Middle frontal gyrus (tissue), 1 donor: ENCODE results near the gene CNIH1.
"Not testable (repeated sequence)": the region's sequence is repeated elsewhere in the genome, so short reads cannot be mapped to it uniquely, and the experiment has no call there.

Experiments
- DNase-seq: peaks from one replicate; pipeline ENCODE4 v3.0.0-alpha.2; 2015; ENCODE audit warnings: low spot score; ENCODE audit errors: extremely low spot score

CNIH1 gene

GRCh38 chr14:54383835-54384234 lies 57.3 kb downstream of the CNIH1 start:
- DNase-seq = no peak

DNA sequence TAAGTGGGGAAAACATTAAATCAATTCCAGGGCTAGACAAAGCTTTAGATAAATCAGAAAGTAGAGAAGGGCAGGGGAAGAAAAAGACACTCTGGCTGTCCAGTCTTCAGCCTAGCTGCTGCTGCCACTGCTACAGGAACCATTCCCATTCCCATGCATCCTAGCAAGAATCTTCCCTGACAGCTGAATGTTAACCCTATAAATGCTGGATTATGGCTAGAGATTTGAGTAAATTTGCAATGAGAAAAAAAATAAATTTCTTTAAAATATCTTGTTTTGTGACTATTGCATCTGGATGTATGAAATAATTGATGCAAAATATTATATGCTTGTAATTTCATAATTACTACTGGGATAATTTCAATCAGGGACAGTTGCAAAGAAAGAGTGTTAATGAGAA lies 59.4 kb downstream of the CNIH1 start:
- no peak for DNase-seq

DNA sequence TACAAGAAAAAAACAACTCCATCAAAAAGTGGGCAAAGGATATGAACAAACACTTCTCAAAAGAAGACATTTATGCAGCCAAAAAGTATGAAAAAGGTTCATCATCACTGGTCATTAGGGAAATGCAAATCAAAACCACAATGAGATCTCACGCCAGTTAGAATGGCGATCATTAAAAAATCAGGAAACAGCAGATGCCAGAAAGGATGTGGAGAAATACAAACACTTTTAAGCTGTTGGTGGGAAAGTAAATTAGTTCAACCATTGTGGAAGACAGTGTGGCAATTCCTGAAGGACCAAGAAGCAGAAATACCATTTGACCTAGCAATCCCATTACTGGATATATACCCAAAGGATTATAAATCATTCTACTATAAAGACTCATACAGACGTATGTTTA lies 60.6 kb downstream of the CNIH1 start:
- not testable (repeated sequence) for DNase-seq

DNA sequence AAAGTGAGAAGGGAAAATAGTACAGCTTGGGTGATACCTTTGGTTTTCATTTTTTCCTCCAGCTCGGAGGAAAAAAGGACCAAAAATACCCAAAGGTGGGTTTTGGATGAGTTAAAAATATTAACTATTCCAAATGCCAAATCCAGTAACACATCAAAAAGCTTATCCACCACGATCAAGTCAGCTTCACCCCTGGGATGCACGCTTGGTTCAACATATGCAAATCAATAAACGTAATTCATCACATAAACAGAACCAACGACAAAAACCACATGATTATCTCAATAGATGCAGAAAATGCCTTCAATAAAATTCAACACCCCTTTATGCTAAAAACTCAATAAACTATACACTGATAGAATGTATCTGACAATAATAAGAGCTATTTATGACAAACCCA lies 62.3 kb downstream of the CNIH1 start:
- DNase-seq = not testable (repeated sequence)

DNA sequence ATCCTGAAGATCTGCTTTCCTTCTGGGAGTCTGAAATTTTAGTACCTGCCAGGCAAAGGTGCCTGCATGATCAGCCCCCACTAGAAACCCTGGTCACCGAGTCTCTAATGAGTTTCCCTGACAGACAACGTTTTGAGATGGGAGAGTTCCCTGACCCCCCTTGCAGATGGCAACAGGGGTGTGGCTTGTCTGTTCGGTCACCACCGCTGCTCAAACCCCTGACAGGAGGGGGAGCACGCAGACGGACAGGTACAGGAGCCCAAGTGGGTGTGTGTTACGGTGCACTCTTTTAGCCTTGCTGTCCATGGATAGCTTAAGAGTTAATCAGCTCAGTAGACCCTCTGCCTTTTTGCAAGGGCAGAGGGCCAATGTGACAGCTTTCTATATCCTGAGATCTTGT lies 63.7 kb downstream of the CNIH1 start:
- no peak for DNase-seq

DNA sequence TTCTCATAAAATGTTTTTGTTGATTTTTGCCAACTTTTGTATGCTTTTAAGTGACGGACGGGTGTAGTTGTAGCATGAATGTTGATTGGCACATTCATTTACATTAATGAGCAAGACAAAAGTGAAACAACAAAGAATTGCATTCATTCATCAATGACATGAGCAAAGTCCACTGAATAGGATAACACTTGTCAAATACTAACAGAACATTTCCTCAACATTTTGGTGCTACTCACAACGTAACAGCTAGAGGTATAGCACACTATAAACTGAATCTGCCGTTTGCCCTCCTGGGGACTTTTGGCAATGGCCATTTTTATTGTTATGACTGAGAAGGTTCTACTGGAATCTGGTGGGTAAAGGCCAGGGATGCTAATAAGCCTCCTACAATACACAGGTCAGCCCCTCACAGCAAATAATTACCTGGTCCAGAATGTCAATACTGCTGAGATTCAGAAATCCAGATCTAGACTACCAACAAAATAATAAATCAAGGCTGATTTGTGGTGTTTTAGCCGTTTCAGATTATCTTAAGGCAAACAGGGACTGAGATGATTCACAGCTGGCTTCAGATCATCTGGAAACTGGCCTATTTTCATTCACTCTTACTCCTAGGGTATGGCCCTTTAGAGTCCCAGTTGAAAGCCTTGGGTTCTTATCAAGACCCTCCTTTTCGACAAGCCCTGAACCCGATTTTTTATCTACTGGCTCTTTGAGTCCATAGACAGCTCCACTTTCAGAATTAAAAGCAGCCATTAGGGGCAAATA lies 66.9 kb downstream of the CNIH1 start:
- no peak for DNase-seq
